ENCODE data around the gene CDK19. TPM values are rescaled to one million over a fixed set of nuclear protein-coding genes. Genes with fewer than 3 reads are reported as not detected.
"Not testable (repeated sequence)": the region's sequence is repeated elsewhere in the genome, so short reads cannot be mapped to it uniquely, and the experiment has no call there.

The CDK19 gene
- total RNA-seq, 2 donors from 2014 or later, result 17.9 to 32.4 TPM

DNA sequence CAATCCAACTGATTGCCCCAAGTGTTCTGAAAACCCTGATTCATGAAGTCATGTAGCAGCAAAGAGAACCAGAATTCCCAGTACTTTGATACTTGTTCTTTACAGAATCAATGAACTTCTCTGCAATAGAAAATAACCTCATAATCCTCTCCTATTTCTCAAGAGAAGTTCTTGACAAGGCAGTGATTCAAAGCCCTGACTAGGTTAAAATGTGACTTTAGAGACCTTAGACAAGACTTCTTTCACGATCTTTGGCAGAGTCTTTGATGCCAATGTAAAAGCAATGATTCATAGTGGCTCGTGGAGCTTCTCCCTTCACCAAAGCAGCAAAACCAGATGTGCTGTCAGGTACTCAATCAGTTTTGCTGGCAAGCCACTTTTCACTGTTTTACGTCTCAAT is 95.2 kb downstream of the CDK19 start:
- intact Hi-C loops (cut with DNase I, micrococcal nuclease), result no loop called here
- ATAC-seq (no peak), DNase-seq (no peak)

- DNase-seq; ATAC-seq; intact Hi-C loops (cut with DNase I, micrococcal nuclease): not testable (repeated sequence)
These were observed 95.7 kb downstream of the CDK19 start for GRCh38 chr6:110719601-110720000.

- ATAC-seq (no peak), DNase-seq (no peak)
- intact Hi-C loops (cut with DNase I, micrococcal nuclease), result no loop called here
These were observed 101.1 kb downstream of the CDK19 start for GRCh38 chr6:110714143-110714542.

- intact Hi-C loops (cut with DNase I, micrococcal nuclease), result no loop called here
- ATAC-seq (no peak), DNase-seq (no peak)
These were observed 103.0 kb downstream of the CDK19 start for GRCh38 chr6:110712238-110712637.

- no peak for DNase-seq
- intact Hi-C loops (cut with DNase I, micrococcal nuclease), result no loop called here
- no peak for ATAC-seq
These were observed 105.2 kb downstream of the CDK19 start for GRCh38 chr6:110710115-110710514.

DNA sequence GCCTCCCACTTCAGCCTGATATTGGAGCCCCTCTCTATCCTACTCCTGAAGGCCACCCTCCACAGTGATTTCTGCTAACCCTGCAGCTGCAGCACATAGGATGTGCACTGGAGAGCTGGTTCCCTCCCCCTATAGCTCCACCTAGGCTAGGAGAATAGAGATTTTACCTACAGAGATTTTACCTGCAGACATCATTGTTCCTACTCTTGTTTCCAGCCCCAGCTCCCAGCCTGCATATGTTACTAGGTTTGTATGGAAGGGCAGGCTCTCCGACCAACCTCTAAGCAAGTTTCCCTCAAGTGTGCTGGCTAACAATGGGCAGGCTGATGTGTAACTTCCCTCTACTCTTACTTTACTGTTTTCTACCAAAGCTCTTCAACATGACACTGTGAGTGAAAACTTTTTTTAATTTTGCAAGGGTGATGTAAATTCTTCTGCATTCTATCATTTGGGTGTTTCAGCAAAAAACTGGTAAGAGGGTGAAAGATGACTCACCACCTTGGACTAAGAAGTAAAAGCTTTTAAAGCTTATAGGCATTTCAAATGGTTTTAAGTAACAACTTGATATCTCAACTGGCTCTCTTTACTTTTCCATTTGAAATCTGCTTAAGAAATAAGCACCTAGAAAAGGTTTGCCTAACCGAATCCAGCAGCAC is 106.8 kb downstream of the CDK19 start:
- no peak for DNase-seq
- intact Hi-C loops (cut with DNase I, micrococcal nuclease), result no loop called here
- ATAC-seq, result no peak

- intact Hi-C loops (cut with DNase I, micrococcal nuclease), result no loop called here
- ATAC-seq, result no peak
- no peak for DNase-seq
These were observed 109.7 kb downstream of the CDK19 start for GRCh38 chr6:110705543-110705942.

- intact Hi-C loops (cut with DNase I, micrococcal nuclease), result no loop called here
- DNase-seq, result no peak
- ATAC-seq, result no peak
These were observed 111.2 kb downstream of the CDK19 start for GRCh38 chr6:110703906-110704594.

GRCh38 chr6:110703010-110703905 is 112.0 kb downstream of the CDK19 start:
- no peak for ATAC-seq
- intact Hi-C loops (cut with DNase I, micrococcal nuclease), result no loop called here
- no peak for DNase-seq

- DNase-seq (no peak), ATAC-seq (no peak)
- intact Hi-C loops (cut with DNase I, micrococcal nuclease), result no loop called here
These were observed 115.5 kb downstream of the CDK19 start for GRCh38 chr6:110699780-110700179.

DNA sequence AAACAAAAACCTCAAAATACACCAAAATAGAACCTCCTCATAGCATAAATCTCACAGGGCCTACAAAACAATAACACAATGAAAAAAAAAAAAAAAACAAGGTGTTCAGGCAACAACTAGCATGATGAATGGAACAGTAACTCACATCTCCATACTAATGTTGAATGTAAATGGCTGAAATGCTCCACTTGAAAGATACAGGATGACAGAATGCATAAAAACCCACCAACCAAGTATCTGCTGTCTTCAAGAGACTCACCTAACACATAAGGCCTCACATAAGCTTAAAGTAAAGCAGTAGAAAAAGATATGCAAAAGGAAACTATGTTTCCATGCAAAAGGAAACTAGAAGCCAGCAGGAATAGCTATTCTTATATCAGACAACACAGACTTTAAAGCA is 121.3 kb downstream of the CDK19 start:
- DNase-seq, result no peak
- intact Hi-C loops (cut with DNase I, micrococcal nuclease), result no loop called here
- no peak for ATAC-seq

- DNase-seq, result no peak
- intact Hi-C loops (cut with DNase I, micrococcal nuclease), result no loop called here
- ATAC-seq, result no peak
These were observed 122.0 kb downstream of the CDK19 start for GRCh38 chr6:110693296-110693695.

- ATAC-seq (no peak), DNase-seq (no peak)
- intact Hi-C loops (cut with DNase I, micrococcal nuclease), result no loop called here
These were observed 124.4 kb downstream of the CDK19 start for GRCh38 chr6:110690916-110691315.

DNA sequence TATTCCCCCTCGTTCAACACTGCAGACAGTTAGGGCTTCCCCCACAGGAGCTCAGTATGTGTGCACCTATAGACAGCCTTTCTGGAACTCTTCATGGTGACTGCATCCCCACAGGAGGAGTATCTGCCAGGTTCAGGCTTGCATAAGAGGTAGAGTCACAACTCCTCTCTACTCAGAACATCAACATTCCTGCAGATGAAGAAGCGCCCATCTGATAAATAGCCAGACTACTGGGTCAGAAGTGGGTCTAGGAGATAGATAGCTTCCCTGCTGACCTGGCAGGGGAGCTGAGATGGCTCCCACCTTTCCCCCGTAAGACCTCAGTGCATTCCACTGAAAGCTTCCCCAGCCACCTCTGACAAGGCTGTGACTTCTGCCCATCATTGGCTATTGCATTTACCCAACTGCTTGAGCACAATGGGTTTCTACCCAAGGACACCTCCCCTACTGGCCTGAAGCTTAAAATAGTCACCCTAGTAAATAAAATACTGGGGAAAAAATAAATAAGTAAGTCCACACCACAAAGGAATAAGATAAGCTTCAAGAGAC is 125.1 kb downstream of the CDK19 start:
- ATAC-seq (no peak), DNase-seq (no peak)
- intact Hi-C loops (cut with DNase I, micrococcal nuclease), result no loop called here

- peak; percentile 63 for ATAC-seq
- intact Hi-C loops (cut with DNase I, micrococcal nuclease), result no loop called here
- DNase-seq, result peak in 1 of 2 donors; percentile 15
These were observed 125.9 kb downstream of the CDK19 start for GRCh38 chr6:110689275-110689935.

GRCh38 chr6:110688661-110689268 is 126.5 kb downstream of the CDK19 start:
- ATAC-seq, result peak; percentile 77
- peak in 1 of 2 donors; percentile 22 for DNase-seq
- intact Hi-C loops (cut with DNase I, micrococcal nuclease), result no loop called here

DNA sequence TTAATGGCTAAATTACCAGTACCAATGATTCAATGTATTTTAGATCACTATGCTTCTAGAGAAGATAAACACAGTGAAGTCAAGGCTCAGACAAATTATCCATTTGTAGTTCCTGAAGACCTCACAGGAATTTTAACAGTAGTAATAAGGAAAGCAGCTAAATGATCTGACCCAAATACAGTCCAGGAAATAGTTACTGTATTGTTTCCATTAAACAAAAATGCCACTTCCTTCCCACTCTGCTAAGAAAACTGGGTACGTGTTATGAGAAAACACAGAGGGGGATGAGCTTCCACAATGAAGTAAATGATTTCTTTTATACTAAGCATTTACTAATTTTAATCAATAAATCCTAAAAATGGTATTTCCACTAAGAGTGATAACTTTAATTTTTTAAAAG is 127.9 kb downstream of the CDK19 start:
- intact Hi-C loops (cut with DNase I, micrococcal nuclease), result no loop called here
- no peak for ATAC-seq
- DNase-seq, result no peak

DNA sequence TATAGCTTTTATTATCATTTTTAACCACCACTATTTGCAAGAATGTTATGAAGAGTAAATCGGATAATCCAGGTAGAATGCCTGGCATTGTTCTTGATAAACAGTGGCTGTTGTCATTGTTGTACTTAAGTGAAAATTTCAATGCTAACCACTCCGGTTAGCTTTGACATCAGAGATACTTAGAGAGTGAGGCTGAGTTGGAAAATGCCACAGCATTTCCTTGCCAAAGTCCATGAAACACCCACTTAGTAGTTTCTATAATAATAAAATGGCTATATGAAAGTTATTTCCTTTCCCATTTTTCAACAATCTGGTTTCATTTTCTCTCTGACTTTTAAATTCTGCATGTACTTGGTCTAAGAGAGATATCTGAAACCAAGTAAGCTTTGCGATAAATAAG is 132.0 kb downstream of the CDK19 start:
- DNase-seq (no peak), ATAC-seq (peak; percentile 71)
- intact Hi-C loops (cut with DNase I, micrococcal nuclease), result loop anchor here in 1 of 2 donors (2.0 kb wide), 1 partner anchor 266 kb away; no protein-coding TSS in a partner anchor
